ENCODE data around the gene KIAA2012. TPM values are rescaled to one million over a fixed set of nuclear protein-coding genes. Genes with fewer than 3 reads are reported as not detected.
"Not testable (repeated sequence)": the region's sequence is repeated elsewhere in the genome, so short reads cannot be mapped to it uniquely, and the experiment has no call there.

The KIAA2012 gene
- total RNA-seq, 2 donors from 2014 or later, result not detected

- H3K27ac Mint-ChIP-seq; H3K36me3 Mint-ChIP-seq (ENCODE audit: low read depth); H3K4me3 Mint-ChIP-seq; DNase-seq; H3K9me3 ChIP-seq (ENCODE audit: control insufficient read depth, low read length, poor library complexity, severe bottlenecking); ATAC-seq; H3K4me1 Mint-ChIP-seq: not testable (repeated sequence)
- H3K27me3 Mint-ChIP-seq, result peaks cover 14% of the 10 kb centered on the region
Observed at GRCh38 chr2:202136039-202136438, 63.0 kb downstream of the KIAA2012 start.

- Mint-ChIP-seq H3K27ac (no peak overlapping the region), H3K36me3 (ENCODE audit: low read depth) (peaks cover under 1% of the 10 kb centered on the region), H3K4me1 (no peaks in the 10 kb centered on the region), H3K27me3 (peaks cover 11% of the 10 kb centered on the region), H3K4me3 (no peak overlapping the region)
- no peak for ATAC-seq
- H3K9me3 ChIP-seq (ENCODE audit: control insufficient read depth, low read length, poor library complexity, severe bottlenecking), result no peaks in the 10 kb centered on the region
- DNase-seq, result no peak
Observed at GRCh38 chr2:202136526-202136925, 63.5 kb downstream of the KIAA2012 start.

- ATAC-seq, result no peak
- no peak overlapping the region for H3K4me3 Mint-ChIP-seq
- peaks cover 9% of the 10 kb centered on the region for H3K27me3 Mint-ChIP-seq
- peaks cover 3% of the 10 kb centered on the region for H3K4me1 Mint-ChIP-seq
- DNase-seq, result no peak
- H3K9me3 ChIP-seq (ENCODE audit: control insufficient read depth, low read length, poor library complexity, severe bottlenecking), result no peaks in the 10 kb centered on the region
- no peak overlapping the region for H3K27ac Mint-ChIP-seq
- H3K36me3 Mint-ChIP-seq (ENCODE audit: low read depth), result peaks cover 2% of the 10 kb centered on the region
Observed at GRCh38 chr2:202140522-202141252, 67.6 kb downstream of the KIAA2012 start.

GRCh38 chr2:202141329-202141947, 68.4 kb downstream of the KIAA2012 start:
- Mint-ChIP-seq H3K27ac (no peak overlapping the region), H3K36me3 (ENCODE audit: low read depth) (peaks cover 2% of the 10 kb centered on the region), H3K27me3 (peaks cover 9% of the 10 kb centered on the region), H3K4me1 (peaks cover 3% of the 10 kb centered on the region), H3K4me3 (no peak overlapping the region)
- DNase-seq (no peak), ATAC-seq (no peak)
- H3K9me3 ChIP-seq (ENCODE audit: control insufficient read depth, low read length, poor library complexity, severe bottlenecking), result no peaks in the 10 kb centered on the region

GRCh38 chr2:202142540-202142939, 69.5 kb downstream of the KIAA2012 start:
- peaks cover 3% of the 10 kb centered on the region for H3K4me1 Mint-ChIP-seq
- H3K9me3 ChIP-seq (ENCODE audit: control insufficient read depth, low read length, poor library complexity, severe bottlenecking), result no peaks in the 10 kb centered on the region
- ATAC-seq (no peak), DNase-seq (no peak)
- peaks cover 16% of the 10 kb centered on the region for H3K27me3 Mint-ChIP-seq
- peaks cover 2% of the 10 kb centered on the region for H3K36me3 Mint-ChIP-seq (ENCODE audit: low read depth)
- no peak overlapping the region for H3K4me3 Mint-ChIP-seq
- peak overlapping the region; percentile 27 for H3K27ac Mint-ChIP-seq

GRCh38 chr2:202147775-202148174, 74.7 kb downstream of the KIAA2012 start:
- peaks cover 3% of the 10 kb centered on the region for H3K4me1 Mint-ChIP-seq
- H3K36me3 Mint-ChIP-seq (ENCODE audit: low read depth), result peaks cover 5% of the 10 kb centered on the region
- no peaks in the 10 kb centered on the region for H3K9me3 ChIP-seq (ENCODE audit: control insufficient read depth, low read length, poor library complexity, severe bottlenecking)
- ATAC-seq (no peak), DNase-seq (no peak)
- H3K27me3 Mint-ChIP-seq, result peaks cover 27% of the 10 kb centered on the region
- H3K4me3 Mint-ChIP-seq, result no peak overlapping the region
- H3K27ac Mint-ChIP-seq, result no peak overlapping the region

GRCh38 chr2:202148515-202149154, 75.6 kb downstream of the KIAA2012 start:
- Mint-ChIP-seq H3K27me3 (peaks cover 28% of the 10 kb centered on the region), H3K4me3 (no peak overlapping the region), H3K4me1 (peaks cover 3% of the 10 kb centered on the region), H3K36me3 (ENCODE audit: low read depth) (peaks cover 5% of the 10 kb centered on the region), H3K27ac (no peak overlapping the region)
- DNase-seq (no peak), ATAC-seq (no peak)
- no peaks in the 10 kb centered on the region for H3K9me3 ChIP-seq (ENCODE audit: control insufficient read depth, low read length, poor library complexity, severe bottlenecking)

GRCh38 chr2:202149155-202149762, 76.2 kb downstream of the KIAA2012 start:
- ATAC-seq (no peak), DNase-seq (no peak)
- H3K9me3 ChIP-seq (ENCODE audit: control insufficient read depth, low read length, poor library complexity, severe bottlenecking), result no peaks in the 10 kb centered on the region
- Mint-ChIP-seq H3K4me1 (peaks cover 3% of the 10 kb centered on the region), H3K27ac (no peak overlapping the region), H3K36me3 (ENCODE audit: low read depth) (peaks cover 5% of the 10 kb centered on the region), H3K27me3 (peaks cover 34% of the 10 kb centered on the region), H3K4me3 (no peak overlapping the region)

- Mint-ChIP-seq H3K4me3 (no peak overlapping the region), H3K27ac (no peak overlapping the region), H3K4me1 (peaks cover 3% of the 10 kb centered on the region), H3K27me3 (peaks cover 41% of the 10 kb centered on the region), H3K36me3 (ENCODE audit: low read depth) (peaks cover 5% of the 10 kb centered on the region)
- H3K9me3 ChIP-seq (ENCODE audit: control insufficient read depth, low read length, poor library complexity, severe bottlenecking), result no peaks in the 10 kb centered on the region
- no peak for ATAC-seq
- DNase-seq, result no peak
Observed at GRCh38 chr2:202149936-202150335, 76.9 kb downstream of the KIAA2012 start.

- H3K36me3 Mint-ChIP-seq (ENCODE audit: low read depth), result peaks cover 3% of the 10 kb centered on the region
- H3K27me3 Mint-ChIP-seq, result peaks cover 55% of the 10 kb centered on the region
- no peaks in the 10 kb centered on the region for H3K9me3 ChIP-seq (ENCODE audit: control insufficient read depth, low read length, poor library complexity, severe bottlenecking)
- DNase-seq, result no peak
- ATAC-seq, result no peak
- H3K4me1 Mint-ChIP-seq, result no peaks in the 10 kb centered on the region
- H3K4me3 Mint-ChIP-seq, result no peak overlapping the region
- no peak overlapping the region for H3K27ac Mint-ChIP-seq
Observed at GRCh38 chr2:202152104-202152715, 79.2 kb downstream of the KIAA2012 start.

GRCh38 chr2:202154613-202155012, 81.6 kb downstream of the KIAA2012 start:
- no peak overlapping the region for H3K4me3 Mint-ChIP-seq
- DNase-seq (no peak), ATAC-seq (no peak)
- no peaks in the 10 kb centered on the region for H3K4me1 Mint-ChIP-seq
- no peak overlapping the region for H3K27ac Mint-ChIP-seq
- H3K27me3 Mint-ChIP-seq, result peaks cover 50% of the 10 kb centered on the region
- no peaks in the 10 kb centered on the region for H3K9me3 ChIP-seq (ENCODE audit: control insufficient read depth, low read length, poor library complexity, severe bottlenecking)
- peaks cover 3% of the 10 kb centered on the region for H3K36me3 Mint-ChIP-seq (ENCODE audit: low read depth)

- Mint-ChIP-seq H3K4me1 (peaks cover 2% of the 10 kb centered on the region), H3K4me3 (no peak overlapping the region), H3K27me3 (peaks cover 44% of the 10 kb centered on the region), H3K27ac (no peak overlapping the region), H3K36me3 (ENCODE audit: low read depth) (no peaks in the 10 kb centered on the region)
- DNase-seq (no peak), ATAC-seq (no peak)
- H3K9me3 ChIP-seq (ENCODE audit: control insufficient read depth, low read length, poor library complexity, severe bottlenecking), result no peaks in the 10 kb centered on the region
Observed at GRCh38 chr2:202157211-202157990, 84.3 kb downstream of the KIAA2012 start.

Data from T-helper 17 cell (primary cell).